HCT116 (cell line): ENCODE measurements around the gene SLC4A4. TPM values are rescaled to one million over a fixed set of nuclear protein-coding genes. Genes with fewer than 3 reads are reported as not detected.

Source experiments
- ATAC-seq: fragments of 200-7000 bp; cut with Tn5 transposase; 2 replicates; pipeline ENCODE4 v1.9.1; 2020; ENCODE audit warnings: mild to moderate bottlenecking, moderate library complexity
- BruUV-seq: library from RNA; stranded (reverse); fragments of 400-500 nt; replicated peaks from 2 replicates; lab custom pipeline; 2021; lab: Mats Ljungman, UMichigan
- CTCF ChIA-PET: fragments of 300-600 bp; sonication (Branson Sonifier 250); formaldehyde crosslinking; loops from one replicate; lab custom pipeline; 2021; ENCODE audit warnings: antibody characterized with exemption; lab: Charles Lee
- POLR2A ChIA-PET: fragments of 300-600, 350-600 bp; sonication (Branson Sonifier 250); formaldehyde crosslinking; loops from one replicate; lab custom pipeline; 2021; ENCODE audit warnings: antibody characterized with exemption; lab: Charles Lee
- RAD21 ChIA-PET, 2 experiments: fragments of 300-600 bp; sonication (Branson Sonifier 250); formaldehyde crosslinking; loops; one replicate each; lab custom pipeline; 2023; ENCODE audit warnings: low total read pairs in 2 of 2; ENCODE audit not compliant: uncharacterized antibody in 2 of 2, unreplicated experiment in 2 of 2, low non-redundant PET in 1 of 2; lab: Charles Lee
- DNase-seq: peaks from one replicate; pipeline ENCODE4 v3.0.0-alpha.2; 2010; ENCODE audit warnings: low read depth, low spot score
- H2AFZ ChIP-seq: fragments of 200-600 bp; shearing (Covaris generic), sonication (generic); 2 replicates; pipeline ENCODE4 v1.6.1; 2017; ENCODE audit warnings: low read depth, mixed run types, mixed read lengths, antibody characterized with exemption, low read length; ENCODE audit not compliant: poor library complexity, severe bottlenecking
- H3K27ac ChIP-seq: 2 replicates; pipeline ENCODE4 v1.5.1; 2012; ENCODE audit warnings: low read depth, low read length
- H3K27me3 ChIP-seq: fragments of 200-600 bp; sonication (generic); 2 replicates; pipeline ENCODE4 v1.6.1; 2016; ENCODE audit warnings: mixed run types, low read length, mixed read lengths; ENCODE audit not compliant: insufficient read depth
- H3K36me3 ChIP-seq, 2 experiments: fragments of 200-500 bp in 1 of 2; fragments of 200-600 bp in 1 of 2; sonication (Bioruptor generic) in 1 of 2; sonication (generic) in 1 of 2; 2 replicates each; pipeline versions ENCODE4 v1.5.1 to v1.6.1; 2014 to 2016; ENCODE audit warnings: low read length in 2 of 2, inconsistent platforms in 1 of 2, mixed read lengths in 1 of 2, mixed run types in 1 of 2; ENCODE audit not compliant: insufficient read depth in 2 of 2, control insufficient read depth in 1 of 2
- H3K4me1 ChIP-seq, 2 experiments: fragments of 200-600 bp in 1 of 2; sonication (generic) in 1 of 2; 2 replicates each; pipeline versions ENCODE4 v1.5.1 to v1.6.1; 2012 to 2017; ENCODE audit warnings: low read length in 2 of 2, inconsistent platforms in 1 of 2, mild to moderate bottlenecking in 1 of 2, mixed read lengths in 1 of 2, mixed run types in 1 of 2, moderate library complexity in 1 of 2; ENCODE audit not compliant: insufficient read depth in 2 of 2, control insufficient read depth in 1 of 2
- H3K4me2 ChIP-seq: fragments of 200-600 bp; sonication (generic); 2 replicates; pipeline ENCODE4 v1.6.1; 2017; ENCODE audit warnings: mixed run types, low read length, mixed read lengths
- H3K4me3 ChIP-seq, 2 experiments: fragments of 200-600 bp in 1 of 2; sonication (generic) in 1 of 2; replicated peaks in 1 of 2; 2 replicates each; pipeline ENCODE4 v1.5.1; 2011 to 2016; ENCODE audit warnings: low read length in 2 of 2, control low read depth in 1 of 2, low read depth in 1 of 2, mild to moderate bottlenecking in 1 of 2, mixed read lengths in 1 of 2, mixed run types in 1 of 2
- H3K79me2 ChIP-seq: fragments of 200-600 bp; sonication (generic); 2 replicates; pipeline ENCODE4 v1.6.1; 2017; ENCODE audit warnings: mild to moderate bottlenecking, mixed run types, low read length, moderate library complexity, mixed read lengths; ENCODE audit not compliant: insufficient read depth
- H3K9ac ChIP-seq: fragments of 200-600 bp; sonication (generic); 2 replicates; pipeline ENCODE4 v1.6.1; 2016; ENCODE audit warnings: low read length, mixed read lengths
- H3K9me2 ChIP-seq: fragments of 200-600 bp; sonication (generic), shearing (Covaris generic); 2 replicates; pipeline ENCODE4 v1.6.1; 2017; ENCODE audit warnings: mixed run types, mild to moderate bottlenecking, moderate library complexity; ENCODE audit not compliant: insufficient read depth
- H3K9me3 ChIP-seq, 2 experiments: fragments of 200-500 bp in 1 of 2; fragments of 200-600 bp in 1 of 2; sonication (Bioruptor generic) in 1 of 2; sonication (generic) in 1 of 2; 2 replicates each; pipeline ENCODE4 v1.6.1; 2014 to 2017; ENCODE audit warnings: low read length in 2 of 2, mixed read lengths in 2 of 2, inconsistent platforms in 1 of 2, low read depth in 1 of 2, mild to moderate bottlenecking in 1 of 2, mixed run types in 1 of 2, moderate library complexity in 1 of 2; ENCODE audit not compliant: control insufficient read depth in 1 of 2, insufficient read depth in 1 of 2
- H4K20me1 ChIP-seq: fragments of 200-600 bp; sonication (generic), shearing (Covaris generic); 2 replicates; pipeline ENCODE4 v1.6.1; 2017; ENCODE audit warnings: mixed run types, mild to moderate bottlenecking, moderate library complexity; ENCODE audit not compliant: insufficient read depth
- EGR1 ChIP-seq: IDR thresholded peaks from 2 replicates; pipeline ENCODE4 v1.6.1; 2012; ENCODE audit warnings: low read depth
- JUND ChIP-seq: IDR thresholded peaks from 2 replicates; pipeline ENCODE4 v1.6.1; 2012
- SRF ChIP-seq: IDR thresholded peaks from 2 replicates; pipeline ENCODE4 v1.6.1; 2012; ENCODE audit warnings: low read depth
- ZBTB33 ChIP-seq: IDR thresholded peaks from 2 replicates; pipeline ENCODE4 v1.6.1; 2011; ENCODE audit warnings: mild to moderate bottlenecking, low read length, moderate library complexity; ENCODE audit not compliant: insufficient replicate concordance; ENCODE audit errors: extremely low read depth
- ZFX ChIP-seq: fragments of 450-650 bp; IDR thresholded peaks from 2 replicates; pipeline ENCODE4 v1.6.1; 2017
- intact Hi-C: fragments of 100-400 bp; cut with micrococcal nuclease; formaldehyde crosslinking; loops from 2 replicates; pipeline ENCODE4 v1.10.0; 2022
- total RNA-seq: library from RNA; stranded (reverse); gene quantifications from one replicate; pipeline ENCODE4 v1.2.1, GENCODE V29; 2021; ENCODE audit not compliant: unreplicated experiment
- TF ChIP-seq, protein P1 (sequence below), 3 experiments: fragments of 200-600 bp in 1 of 3; sonication (generic) in 1 of 3; IDR thresholded peaks in 2 of 3; conservative IDR thresholded peaks in 1 of 3; 2 replicates each; pipeline ENCODE4 v1.5.1; 2012 to 2017; ENCODE audit warnings: low read depth in 2 of 3, low read length in 2 of 3, antibody characterized with exemption in 1 of 3, borderline replicate concordance in 1 of 3, control low read depth in 1 of 3, mild to moderate bottlenecking in 1 of 3, mixed read lengths in 1 of 3, mixed run types in 1 of 3, moderate library complexity in 1 of 3; ENCODE audit not compliant: insufficient read depth in 1 of 3

The SLC4A4 gene
- total RNA-seq, 1 experiment from 2014 or later: 0.30 TPM

DNA sequence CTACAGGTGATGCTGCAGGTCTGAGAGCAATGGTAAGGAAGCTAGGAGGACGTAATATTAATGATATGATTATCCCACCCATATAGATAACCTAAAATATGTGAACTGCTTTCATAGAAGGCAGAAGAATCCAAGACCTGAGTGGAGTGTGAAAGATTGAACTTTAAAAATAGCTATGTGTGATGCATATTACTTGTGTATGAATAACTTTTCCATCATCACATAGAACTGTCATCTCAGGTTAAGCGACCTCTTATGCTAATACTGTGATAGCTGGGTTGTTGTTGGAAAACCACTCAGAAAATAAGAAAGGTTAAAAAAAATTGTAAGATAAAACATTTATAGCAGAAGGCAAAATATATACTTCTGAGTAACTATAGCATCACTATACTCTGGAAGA is 90.3 kb downstream of the SLC4A4 start:
- POLR2A ChIA-PET: no interaction called here
- intact Hi-C loops: no loop called here
- CTCF ChIA-PET: no interaction called here

More for the DNA sequence above, 90.3 kb downstream of the SLC4A4 start:
- no TSS peak for BruUV-seq
- no peaks in the 10 kb centered on the region for H3K27me3 ChIP-seq
- no peaks in the 10 kb centered on the region for H3K4me1 ChIP-seq
- no peaks in the 10 kb centered on the region for H3K79me2 ChIP-seq
- no peak for ATAC-seq
- no peak overlapping the region for H3K9ac ChIP-seq
- no peaks in the 10 kb centered on the region for H4K20me1 ChIP-seq
- no peaks in the 10 kb centered on the region for H3K9me2 ChIP-seq
- H3K4me3 ChIP-seq: no peak overlapping the region
- no peak overlapping the region for H3K4me2 ChIP-seq
- RAD21 ChIA-PET: no interaction called here
- H3K27ac ChIP-seq: no peak overlapping the region
- H3K9me3 ChIP-seq: no peaks in the 10 kb centered on the region
- no peak for DNase-seq
- H2AFZ ChIP-seq: no peak overlapping the region
- H3K36me3 ChIP-seq: no peaks in the 10 kb centered on the region
- TF ChIP-seq ZFX: no peak
- no peak for TF ChIP-seq JUND
- TF ChIP-seq SRF: no peak
- no peak for TF ChIP-seq EGR1
- no peak for TF ChIP-seq ZBTB33
- TF ChIP-seq, protein P1, sequence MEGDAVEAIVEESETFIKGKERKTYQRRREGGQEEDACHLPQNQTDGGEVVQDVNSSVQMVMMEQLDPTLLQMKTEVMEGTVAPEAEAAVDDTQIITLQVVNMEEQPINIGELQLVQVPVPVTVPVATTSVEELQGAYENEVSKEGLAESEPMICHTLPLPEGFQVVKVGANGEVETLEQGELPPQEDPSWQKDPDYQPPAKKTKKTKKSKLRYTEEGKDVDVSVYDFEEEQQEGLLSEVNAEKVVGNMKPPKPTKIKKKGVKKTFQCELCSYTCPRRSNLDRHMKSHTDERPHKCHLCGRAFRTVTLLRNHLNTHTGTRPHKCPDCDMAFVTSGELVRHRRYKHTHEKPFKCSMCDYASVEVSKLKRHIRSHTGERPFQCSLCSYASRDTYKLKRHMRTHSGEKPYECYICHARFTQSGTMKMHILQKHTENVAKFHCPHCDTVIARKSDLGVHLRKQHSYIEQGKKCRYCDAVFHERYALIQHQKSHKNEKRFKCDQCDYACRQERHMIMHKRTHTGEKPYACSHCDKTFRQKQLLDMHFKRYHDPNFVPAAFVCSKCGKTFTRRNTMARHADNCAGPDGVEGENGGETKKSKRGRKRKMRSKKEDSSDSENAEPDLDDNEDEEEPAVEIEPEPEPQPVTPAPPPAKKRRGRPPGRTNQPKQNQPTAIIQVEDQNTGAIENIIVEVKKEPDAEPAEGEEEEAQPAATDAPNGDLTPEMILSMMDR (IDR thresholded peaks at IDR 0.05 in 2 of 3, conservative IDR thresholded peaks at IDR 0.05 in 1 of 3; ENCODE audit: borderline replicate concordance in 1 of 3, insufficient read depth in 1 of 3, low read depth in 2 of 3, low read length in 2 of 3): no peak
